Tongue (tissue), 2 donors: ENCODE measurements around the gene SRRM2. TPM values are rescaled to one million over a fixed set of nuclear protein-coding genes. Genes with fewer than 3 reads are reported as not detected.

Experiments
- DNase-seq: peaks from one replicate; pipeline ENCODE4 v3.0.0-alpha.2; 2015
- total RNA-seq: library from RNA; depleted of rRNA; stranded (reverse); fragments of >200 nt; gene quantifications from one replicate; pipeline ENCODE4 v1.2.3, GENCODE V29; 2014

The SRRM2 gene
- total RNA-seq, 1 donor from 2014 or later: 170 TPM

GRCh38 chr16:2739625-2740430 is 12.6 kb upstream of the SRRM2 start:
- no peak for DNase-seq

GRCh38 chr16:2740476-2740875 is 12.0 kb upstream of the SRRM2 start:
- DNase-seq: no peak

GRCh38 chr16:2741168-2741567 is 11.3 kb upstream of the SRRM2 start:
- no peak for DNase-seq

GRCh38 chr16:2742323-2743006 is 10.0 kb upstream of the SRRM2 start:
- no peak for DNase-seq

GRCh38 chr16:2743007-2743810 is 9.2 kb upstream of the SRRM2 start:
- DNase-seq: no peak

GRCh38 chr16:2744711-2745110 is 7.7 kb upstream of the SRRM2 start:
- DNase-seq: no peak

- DNase-seq: no peak
These were observed 7.1 kb upstream of the SRRM2 start for GRCh38 chr16:2745116-2745890.

GRCh38 chr16:2745961-2746360 is 6.5 kb upstream of the SRRM2 start:
- no peak for DNase-seq

GRCh38 chr16:2748757-2749455 is 3.5 kb upstream of the SRRM2 start:
- DNase-seq: no peak

GRCh38 chr16:2749476-2749875 is 3.0 kb upstream of the SRRM2 start:
- DNase-seq: no peak

- DNase-seq: no peak
These were observed 2.5 kb upstream of the SRRM2 start for GRCh38 chr16:2749936-2750335.

GRCh38 chr16:2751577-2752034 is 832 bp upstream of the SRRM2 start:
- DNase-seq: no peak

GRCh38 chr16:2752850-2753732 is 653 bp downstream of the SRRM2 start:
- peak; percentile 92 for DNase-seq

GRCh38 chr16:2753733-2754020 is 1.2 kb downstream of the SRRM2 start:
- peak; percentile 38 for DNase-seq

- no peak for DNase-seq
These were observed 2.7 kb downstream of the SRRM2 start for GRCh38 chr16:2755158-2755557.

GRCh38 chr16:2756288-2757015 is 4.0 kb downstream of the SRRM2 start:
- DNase-seq: no peak

- DNase-seq: no peak
These were observed 4.9 kb downstream of the SRRM2 start for GRCh38 chr16:2757344-2757743.

GRCh38 chr16:2761472-2761871 is 9.0 kb downstream of the SRRM2 start:
- DNase-seq: no peak

- DNase-seq: no peak
These were observed 9.6 kb downstream of the SRRM2 start for GRCh38 chr16:2761886-2762583.
